Bronchial epithelial cell (primary cell): ENCODE results near the gene ASPM. TPM values are rescaled to one million over a fixed set of nuclear protein-coding genes. Genes with fewer than 3 reads are reported as not detected.
A peak's percentile ranks its signal among the peaks of the same experiment; 100 is the strongest.
"Not testable (repeated sequence)": the region's sequence is repeated elsewhere in the genome, so short reads cannot be mapped to it uniquely, and the experiment has no call there.

Source experiments
- DNase-seq: peaks from one replicate; pipeline ENCODE4 v3.0.0-alpha.2; 2010; ENCODE audit warnings: low read depth
- FAIRE-seq: peaks from 2 replicates; lab custom pipeline; 2011; peaks lifted over from hg19 to GRCh38; lab: Jason Lieb, UNC
- H3K27me3 ChIP-seq: 2 replicates; pipeline ENCODE4 v1.5.1; 2011; ENCODE audit warnings: low read length; ENCODE audit not compliant: control insufficient read depth, insufficient read depth
- H3K36me3 ChIP-seq: 2 replicates; pipeline ENCODE4 v1.5.1; 2011; ENCODE audit warnings: low read length; ENCODE audit not compliant: control insufficient read depth, insufficient read depth
- H3K4me3 ChIP-seq: 2 replicates; pipeline ENCODE4 v1.5.1; 2011; ENCODE audit warnings: mild to moderate bottlenecking, low read depth, low read length, control low read depth
- CTCF ChIP-seq: IDR thresholded peaks from 2 replicates; pipeline ENCODE4 v1.5.1; 2011; ENCODE audit warnings: mild to moderate bottlenecking, moderate library complexity, low read length, control low read depth, inconsistent platforms; ENCODE audit not compliant: insufficient read depth, severe bottlenecking
- total RNA-seq: library from RNA; depleted of rRNA; stranded (reverse); fragments of >200 nt; gene quantifications from 2 replicates; pipeline ENCODE4 v1.2.1, GENCODE V29; 2014

ASPM gene
- total RNA-seq, 1 donor from 2014 or later: 0.26 TPM

GRCh38 chr1:197101978-197102377, 44.5 kb downstream of the ASPM start:
- no peaks in the 10 kb centered on the region for H3K27me3 ChIP-seq
- DNase-seq: no peak
- no peaks in the 10 kb centered on the region for H3K36me3 ChIP-seq
- no peak overlapping the region for H3K4me3 ChIP-seq
- no peak for FAIRE-seq
- TF ChIP-seq CTCF: no peak

GRCh38 chr1:197100677-197101076, 45.8 kb downstream of the ASPM start:
- FAIRE-seq: no peak

GRCh38 chr1:197099444-197099843, 47.0 kb downstream of the ASPM start:
- Histone ChIP-seq H3K27me3 (no peaks in the 10 kb centered on the region), H3K36me3 (no peaks in the 10 kb centered on the region), H3K4me3 (no peak overlapping the region)
- FAIRE-seq (no peak), DNase-seq (no peak)
- no peak for TF ChIP-seq CTCF

More at GRCh38 chr1:197100677-197101076, 45.8 kb downstream of the ASPM start:
- no peaks in the 10 kb centered on the region for H3K36me3 ChIP-seq
- TF ChIP-seq CTCF: no peak
- H3K4me3 ChIP-seq: no peak overlapping the region
- no peaks in the 10 kb centered on the region for H3K27me3 ChIP-seq
- no peak for DNase-seq

- not testable (repeated sequence) for H3K4me3 ChIP-seq, DNase-seq, FAIRE-seq
Measured at GRCh38 chr1:197096971-197097370, 49.5 kb downstream of the ASPM start.

GRCh38 chr1:197096137-197096536, 50.3 kb downstream of the ASPM start:
- Histone ChIP-seq H3K4me3 (no peak overlapping the region), H3K27me3 (no peaks in the 10 kb centered on the region), H3K36me3 (no peaks in the 10 kb centered on the region)
- DNase-seq (peak; percentile 13), FAIRE-seq (no peak)
- no peak for TF ChIP-seq CTCF

More at GRCh38 chr1:197096971-197097370, 49.5 kb downstream of the ASPM start:
- H3K36me3 ChIP-seq, H3K27me3 ChIP-seq: not testable (repeated sequence)

GRCh38 chr1:197093226-197093885, 53.1 kb downstream of the ASPM start:
- peak; percentile 74 for DNase-seq
- no peaks in the 10 kb centered on the region for H3K36me3 ChIP-seq
- H3K4me3 ChIP-seq: no peak overlapping the region
- no peak for TF ChIP-seq CTCF
- no peak for FAIRE-seq
- H3K27me3 ChIP-seq: no peaks in the 10 kb centered on the region
